ENCODE data around the gene FGFR3.

DNA sequence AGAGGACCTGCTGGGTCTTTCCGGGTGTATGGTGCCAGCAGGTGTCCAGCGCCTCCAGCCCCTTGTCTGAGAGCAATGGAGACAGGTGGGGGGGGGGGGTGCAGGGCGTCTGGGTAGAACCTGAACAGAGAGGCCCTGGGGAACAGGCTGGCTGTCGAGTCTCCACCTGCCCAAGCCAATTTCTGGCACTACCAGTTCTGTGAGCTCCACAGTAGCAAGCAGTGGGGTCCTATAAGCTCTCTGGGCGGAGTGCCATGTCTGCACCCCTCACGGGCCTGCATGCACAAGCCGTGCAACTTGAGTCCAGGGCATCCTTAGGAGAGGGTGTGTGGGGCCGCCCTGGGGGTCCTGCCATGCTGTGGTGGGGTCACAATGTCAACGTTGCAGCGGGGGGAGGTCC is 10.1 kb upstream of the FGFR3 start:
- TF ChIP-seq CTCF (IDR thresholded peaks at IDR 0.05; ENCODE audit: low read depth, low read length) (no peak), EZH2phosphoT487 (IDR thresholded peaks at IDR 0.05; ENCODE audit: low read depth) (no peak)
